GM19193 (cell line): ENCODE measurements around the gene B2M.

ENCODE experiments used
- POLR2A ChIP-seq: IDR thresholded peaks from 4 replicates; pipeline ENCODE4 v1.6.1; 2011; ENCODE audit not compliant: insufficient read depth, insufficient read length; ENCODE audit errors: extremely low read depth

The B2M gene

GRCh38 chr15:44735482-44736180, 24.3 kb downstream of the B2M start:
- TF ChIP-seq POLR2A: no peak

GRCh38 chr15:44736181-44736765, 25.0 kb downstream of the B2M start, which contains the start of gene TRIM69:
Gene TRIM69, plus strand, starts transcription at chr15:44736528. Its CDS starts 177 bp downstream, at chr15:44736705.
- peak; percentile 41 for TF ChIP-seq POLR2A

GRCh38 chr15:44738340-44738984, 27.1 kb downstream of the B2M start:
- TF ChIP-seq POLR2A: no peak

- TF ChIP-seq POLR2A: no peak
Observed at GRCh38 chr15:44753345-44753744, 42.0 kb downstream of the B2M start.

GRCh38 chr15:44763187-44763586, 51.9 kb downstream of the B2M start:
- no peak for TF ChIP-seq POLR2A

GRCh38 chr15:44763848-44764247, 52.5 kb downstream of the B2M start:
- no peak for TF ChIP-seq POLR2A

GRCh38 chr15:44765036-44765435, 53.7 kb downstream of the B2M start:
- TF ChIP-seq POLR2A: no peak
